KBM-7 (cell line): Measurements from ENCODE around the gene CTIF.
"Not testable (repeated sequence)": the region's sequence is repeated elsewhere in the genome, so short reads cannot be mapped to it uniquely, and the experiment has no call there.

Source experiments
- DNase-seq: peaks from one replicate; pipeline ENCODE4 v3.0.0-alpha.2; 2015
- in situ Hi-C: fragments of 300-500 bp; cut with MboI; formaldehyde crosslinking; loops from 2 replicates; pipeline ENCODE4 v1.14.3; 2020; ENCODE audit warnings: low sequenced_read_pairs, low pct_unique_long_range_greater_than_20kb, mixed read lengths

Gene CTIF

GRCh38 chr18:48646976-48647375 is 108.1 kb downstream of the CTIF start:
- in situ Hi-C loops, result loop anchor here (25.0 kb wide), 1 partner anchor 110 kb away; the partner anchor contains the start of gene CTIF
- no peak for DNase-seq

GRCh38 chr18:48649231-48649630 is 110.4 kb downstream of the CTIF start:
- DNase-seq, result no peak
- in situ Hi-C loops, result loop anchor here (25.0 kb wide), 1 partner anchor 112 kb away; the partner anchor contains the start of gene CTIF

- DNase-seq, in situ Hi-C loops: not testable (repeated sequence)
Measured at GRCh38 chr18:48654591-48654990, 115.8 kb downstream of the CTIF start.

GRCh38 chr18:48655508-48655907 is 116.7 kb downstream of the CTIF start:
- in situ Hi-C loops, result no loop called here
- DNase-seq, result no peak

GRCh38 chr18:48656176-48656575 is 117.3 kb downstream of the CTIF start:
- in situ Hi-C loops, result no loop called here
- no peak for DNase-seq

- no peak for DNase-seq
- in situ Hi-C loops, result no loop called here
Measured at GRCh38 chr18:48656582-48656981, 117.8 kb downstream of the CTIF start.

GRCh38 chr18:48657447-48658120 is 118.8 kb downstream of the CTIF start:
- in situ Hi-C loops, result no loop called here
- no peak for DNase-seq

GRCh38 chr18:48658721-48659120 is 119.9 kb downstream of the CTIF start:
- in situ Hi-C loops, result no loop called here
- DNase-seq, result no peak

GRCh38 chr18:48659188-48660009 is 120.6 kb downstream of the CTIF start:
- DNase-seq, result no peak
- in situ Hi-C loops, result loop anchor here (10.0 kb wide), 1 partner anchor 185 kb away; no protein-coding TSS in a partner anchor

- DNase-seq, result no peak
- in situ Hi-C loops, result loop anchor here (10.0 kb wide), 1 partner anchor 186 kb away; no protein-coding TSS in a partner anchor
Measured at GRCh38 chr18:48660346-48661228, 121.8 kb downstream of the CTIF start.

GRCh38 chr18:48661421-48661820 is 122.6 kb downstream of the CTIF start:
- in situ Hi-C loops, result loop anchor here (10.0 kb wide), 1 partner anchor 187 kb away; no protein-coding TSS in a partner anchor
- DNase-seq, result no peak

- in situ Hi-C loops, result loop anchor here (10.0 kb wide), 1 partner anchor 187 kb away; no protein-coding TSS in a partner anchor
Measured at GRCh38 chr18:48662011-48662661, 123.3 kb downstream of the CTIF start.

GRCh38 chr18:48663096-48663930 is 124.5 kb downstream of the CTIF start:
- no peak for DNase-seq
- in situ Hi-C loops, result loop anchor here (10.0 kb wide), 1 partner anchor 189 kb away; no protein-coding TSS in a partner anchor

More at GRCh38 chr18:48662011-48662661, 123.3 kb downstream of the CTIF start:
- peak; percentile 76 for DNase-seq

- peak; percentile 57 for DNase-seq
- in situ Hi-C loops, result loop anchor here (10.0 kb wide), 1 partner anchor 189 kb away; no protein-coding TSS in a partner anchor
Measured at GRCh38 chr18:48663931-48664847, 125.4 kb downstream of the CTIF start.

- in situ Hi-C loops, result loop anchor here (10.0 kb wide), 1 partner anchor 191 kb away; no protein-coding TSS in a partner anchor
- no peak for DNase-seq
Measured at GRCh38 chr18:48665654-48666053, 126.8 kb downstream of the CTIF start.

GRCh38 chr18:48666613-48667012 is 127.8 kb downstream of the CTIF start:
- in situ Hi-C loops, result loop anchor here (10.0 kb wide), 1 partner anchor 192 kb away; no protein-coding TSS in a partner anchor
- DNase-seq, result no peak
